Erythroblast (primary cell): ENCODE data around the gene PARVA.

Source experiments
- GATA1 ChIP-seq: IDR thresholded peaks from 2 replicates; pipeline ENCODE4 v1.6.1; 2011; ENCODE audit warnings: low read depth, mild to moderate bottlenecking, control low read depth, low read length, moderate library complexity
- POLR2A ChIP-seq: IDR thresholded peaks from 2 replicates; pipeline ENCODE4 v1.6.1; 2011; ENCODE audit warnings: mild to moderate bottlenecking, low read length

DNA sequence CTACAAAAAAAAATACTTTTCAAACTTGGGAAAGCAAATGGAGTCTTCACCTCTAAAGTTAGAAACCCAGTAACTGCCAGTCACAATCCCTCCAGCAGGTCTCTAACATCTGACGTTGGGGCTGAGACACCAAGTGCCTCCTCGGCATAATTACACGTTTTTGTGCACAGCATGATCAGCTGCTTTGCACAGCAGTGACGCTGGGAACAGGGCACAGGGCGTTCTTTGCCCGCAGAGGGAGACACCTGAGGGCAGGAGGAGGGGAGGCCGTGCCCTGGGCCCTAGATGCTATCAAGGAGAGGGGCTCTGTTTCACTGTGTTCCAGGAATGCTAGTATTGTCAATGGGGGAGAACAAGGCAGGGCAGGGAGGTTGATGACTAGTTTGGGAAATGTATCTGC lies 120.1 kb downstream of the PARVA start:
- no peak for TF ChIP-seq POLR2A
- no peak for TF ChIP-seq GATA1
